ENCODE data around the gene CLEC4G. TPM values are rescaled to one million over a fixed set of nuclear protein-coding genes. Genes with fewer than 3 reads are reported as not detected.
A peak's percentile ranks its signal among the peaks of the same experiment; 100 is the strongest.

Gene CLEC4G
- total and polyA plus RNA-seq, 9 of the 15 experiments (the other 6 are each of a cell fraction or from before 2014, with no cell fraction given), result not detected

DNA sequence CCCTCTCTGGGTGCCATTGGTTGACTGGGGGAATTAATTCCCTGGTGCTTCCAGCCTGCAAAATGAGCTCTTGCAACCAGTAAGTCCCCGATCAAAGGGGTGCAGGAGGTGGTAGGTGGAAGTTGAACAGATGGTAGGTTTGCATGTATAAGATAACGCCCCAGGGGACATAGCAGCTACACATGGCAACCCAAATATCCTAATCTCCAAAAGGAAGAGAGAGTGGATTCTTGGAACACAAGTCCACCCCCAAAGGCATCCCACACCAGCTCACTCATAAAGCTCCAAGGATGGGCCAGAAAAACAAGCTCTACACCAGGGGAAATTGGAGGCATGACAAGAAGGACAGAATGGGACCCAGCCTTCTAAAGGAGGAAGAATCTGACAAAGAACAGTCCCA is 10.7 kb upstream of the CLEC4G start:
- DNase-seq (ENCODE audit: extremely low read depth in 1 of 4, low spot score in 3 of 4), result peak; percentile 36 to 57 (median 52)
- H3K79me2 ChIP-seq (ENCODE audit: control insufficient read depth, insufficient read depth, low read length), result no peaks in the 10 kb centered on the region
- ChIA-PET CTCF (ENCODE audit: low intra/inter-chr PET ratio) (no interaction called here), POLR2A (interaction anchor here (0.6 kb wide), 1 partner anchor 58 kb away, joined by 4 read pairs; no protein-coding TSS in a partner anchor)
- peak; percentile 36; the same call in 2 of the 3 replicates for ATAC-seq
- H3K9me1 ChIP-seq (ENCODE audit: control insufficient read depth, insufficient read depth, low read length), result no peaks in the 10 kb centered on the region
- WGBS (ENCODE audit: insufficient coverage, low coverage, missing lambda C conversion rate), result 5% methylated on average over 2 of the region's 2 CpGs
- H4K20me1 ChIP-seq (replicated peaks; ENCODE audit: control insufficient read depth, insufficient read depth, low read length), result no peaks in the 10 kb centered on the region
- H3K9me3 ChIP-seq (replicated peaks; ENCODE audit: control insufficient read depth, insufficient read depth, low read depth, low read length), result 0 out of 2 replicates have a peak, but pooled peaks cover 3% of the 10 kb centered on the region
- H3K4me2 ChIP-seq (ENCODE audit: insufficient read depth, low read length), result peak overlapping the region; percentile 8; the same call in 1 of the 2 replicates
- peaks cover 0 to 5% of the 10 kb centered on the region in 2 experiments; a peak in 3 of 5 replicates for H3K27me3 ChIP-seq (ENCODE audit: control insufficient read depth in 2 of 2, insufficient read depth in 2 of 2, low read length in 2 of 2)
- no peak overlapping the region for H3K9ac ChIP-seq (ENCODE audit: insufficient read depth in 1 of 2, low read depth in 2 of 2, low read length in 2 of 2)
- H2AFZ ChIP-seq (ENCODE audit: low read depth, low read length), result no peak overlapping the region
- peak; percentile 44 for FAIRE-seq
- H3K36me3 ChIP-seq (ENCODE audit: control insufficient read depth, insufficient read depth, low read length), result no peaks in the 10 kb centered on the region
- in situ Hi-C loops (cut with MboI) (no loop called here), intact Hi-C loops (cut with micrococcal nuclease) (no loop called here)
- peaks cover 0 to 2% of the 10 kb centered on the region in 2 experiments; a peak in 3 of 5 replicates for H3K4me1 ChIP-seq (replicated peaks in 1 of 2; ENCODE audit: control insufficient read depth in 2 of 2, insufficient read depth in 2 of 2, low read length in 2 of 2)
- H3K4me3 ChIP-seq, result no peak overlapping the region
- BruUV-seq (replicated peaks), result no TSS peak
- no peak overlapping the region for H3K27ac ChIP-seq (ENCODE audit: extremely low read depth, low read depth, low read length)
- TF ChIP-seq CBFA2T3 (IDR thresholded peaks at IDR 0.05), result peak; percentile 77
- TF ChIP-seq, protein P1, sequence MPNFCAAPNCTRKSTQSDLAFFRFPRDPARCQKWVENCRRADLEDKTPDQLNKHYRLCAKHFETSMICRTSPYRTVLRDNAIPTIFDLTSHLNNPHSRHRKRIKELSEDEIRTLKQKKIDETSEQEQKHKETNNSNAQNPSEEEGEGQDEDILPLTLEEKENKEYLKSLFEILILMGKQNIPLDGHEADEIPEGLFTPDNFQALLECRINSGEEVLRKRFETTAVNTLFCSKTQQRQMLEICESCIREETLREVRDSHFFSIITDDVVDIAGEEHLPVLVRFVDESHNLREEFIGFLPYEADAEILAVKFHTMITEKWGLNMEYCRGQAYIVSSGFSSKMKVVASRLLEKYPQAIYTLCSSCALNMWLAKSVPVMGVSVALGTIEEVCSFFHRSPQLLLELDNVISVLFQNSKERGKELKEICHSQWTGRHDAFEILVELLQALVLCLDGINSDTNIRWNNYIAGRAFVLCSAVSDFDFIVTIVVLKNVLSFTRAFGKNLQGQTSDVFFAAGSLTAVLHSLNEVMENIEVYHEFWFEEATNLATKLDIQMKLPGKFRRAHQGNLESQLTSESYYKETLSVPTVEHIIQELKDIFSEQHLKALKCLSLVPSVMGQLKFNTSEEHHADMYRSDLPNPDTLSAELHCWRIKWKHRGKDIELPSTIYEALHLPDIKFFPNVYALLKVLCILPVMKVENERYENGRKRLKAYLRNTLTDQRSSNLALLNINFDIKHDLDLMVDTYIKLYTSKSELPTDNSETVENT (CRISPR knock-in tag; IDR thresholded peaks at IDR 0.05), result no peak
- peak; percentile 57; the same call in 1 of the 2 replicates for TF ChIP-seq ARID1B (IDR thresholded peaks at IDR 0.05)
- peak in 1 of 2 experiments; percentile 23; a peak in 1 of 4 replicates for TF ChIP-seq TRIM24 (IDR thresholded peaks at IDR 0.05)
- TF ChIP-seq ZNF311 (CRISPR knock-in tag; IDR thresholded peaks at IDR 0.05), result no peak
- TF ChIP-seq NFIC (IDR thresholded peaks at IDR 0.05), result 0 out of 2 replicates have a peak, but pooled peaks have one; percentile 13
- peak; percentile 71 for TF ChIP-seq TEAD4 (IDR thresholded peaks at IDR 0.05; ENCODE audit: low read length)
- TF ChIP-seq TEAD4 (CRISPR knock-in tag; IDR thresholded peaks at IDR 0.05; ENCODE audit: borderline replicate concordance), result no peak
- peak; percentile 68 for TF ChIP-seq CBFA2T2 (conservative IDR thresholded peaks at IDR 0.05)
- peak; percentile 48 for TF ChIP-seq TAL1 (IDR thresholded peaks at IDR 0.05)
- peak; percentile 61 for TF ChIP-seq TCF3 (CRISPR knock-in tag; IDR thresholded peaks at IDR 0.05)
